Natural killer cell (primary cell): ENCODE results near the gene SP3. TPM values are rescaled to one million over a fixed set of nuclear protein-coding genes. Genes with fewer than 3 reads are reported as not detected.

Experiments
- ATAC-seq, 3 donors: fragments of 150-1000 bp in 2 of 3; fragments of 200-7000 bp in 1 of 3; cut with Tn5 transposase; 1 replicate in 1 of 3; 2 replicates in 2 of 3; pipeline ENCODE4 v1.10.0; 2021; ENCODE audit warnings: mild to moderate bottlenecking in 2 of 3, moderate library complexity in 2 of 3
- DNase-seq, 2 donors: peaks; one replicate each; pipeline versions ENCODE4 v3.0.0 to v3.0.0-alpha.2; 2013 to 2021; ENCODE audit warnings: mixed read lengths in 1 of 2
- H3K27ac ChIP-seq: one replicate; pipeline ENCODE4 v1.5.1; 2013; ENCODE audit warnings: mild to moderate bottlenecking, low read length
- H3K27me3 ChIP-seq: one replicate; pipeline ENCODE4 v1.6.1; 2013; ENCODE audit warnings: low read length; ENCODE audit not compliant: control insufficient read depth, insufficient read depth
- H3K36me3 ChIP-seq: one replicate; pipeline ENCODE4 v1.6.1; 2013; ENCODE audit warnings: low read length; ENCODE audit not compliant: control insufficient read depth, insufficient read depth
- H3K4me1 ChIP-seq: one replicate; pipeline ENCODE4 v1.6.1; 2013; ENCODE audit warnings: low read length; ENCODE audit not compliant: control insufficient read depth, insufficient read depth
- H3K4me3 ChIP-seq: one replicate; pipeline ENCODE4 v1.5.1; 2013; ENCODE audit warnings: low read length
- H3K9me3 ChIP-seq: one replicate; pipeline ENCODE4 v1.6.1; 2013; ENCODE audit warnings: low read length; ENCODE audit not compliant: control insufficient read depth, insufficient read depth
- H3K27ac Mint-ChIP-seq, 2 donors: one replicate each; pipeline ENCODE4 v1.8.0; 2022; ENCODE audit warnings: mild to moderate bottlenecking in 2 of 2, mixed read lengths in 2 of 2, moderate library complexity in 1 of 2
- H3K27me3 Mint-ChIP-seq, 2 donors: one replicate each; pipeline ENCODE4 v1.8.0; 2022; ENCODE audit warnings: low read depth in 2 of 2, mixed read lengths in 2 of 2
- H3K36me3 Mint-ChIP-seq: one replicate; pipeline ENCODE4 v1.8.0; 2022; ENCODE audit warnings: mixed read lengths
- H3K4me1 Mint-ChIP-seq, 2 donors: one replicate each; pipeline ENCODE4 v1.8.0; 2022; ENCODE audit warnings: mixed read lengths in 2 of 2
- H3K4me3 Mint-ChIP-seq: one replicate; pipeline ENCODE4 v1.8.0; 2022; ENCODE audit warnings: mild to moderate bottlenecking, moderate library complexity, mixed read lengths
- H3K9me3 Mint-ChIP-seq, 2 donors: one replicate each; pipeline ENCODE4 v1.8.0; 2022; ENCODE audit warnings: mixed read lengths in 2 of 2
- WGBS: methylation state at CpG from one replicate; pipeline ENCODE4 v1.1.7; 2013; ENCODE audit warnings: missing lambda C conversion rate; ENCODE audit not compliant: insufficient coverage; 5-methylcytosine and 5-hydroxymethylcytosine counted together
- intact Hi-C: fragments of 100-400 bp; cut with micrococcal nuclease; formaldehyde crosslinking; loops from one replicate; pipeline ENCODE4 v1.14.2; 2022
- total RNA-seq, 4 donors: library from RNA; stranded (reverse); fragments of 120-200 nt in 1 of 4; gene quantifications; one replicate each; pipeline versions ENCODE4 v1.2.3 to v1.2.4, GENCODE V29; 2013 to 2022
- TF ChIP-seq, protein P1 (sequence below): fragments of 200-600 bp; IDR thresholded peaks from one replicate; pipeline ENCODE4 v1.8.0; 2022; ENCODE audit warnings: antibody characterized with exemption

SP3 gene
- total RNA-seq, 3 donors from 2014 or later (not counting 1 experiment from before 2014, with no cell fraction given) = 179 to 200 (median 188) TPM

DNA sequence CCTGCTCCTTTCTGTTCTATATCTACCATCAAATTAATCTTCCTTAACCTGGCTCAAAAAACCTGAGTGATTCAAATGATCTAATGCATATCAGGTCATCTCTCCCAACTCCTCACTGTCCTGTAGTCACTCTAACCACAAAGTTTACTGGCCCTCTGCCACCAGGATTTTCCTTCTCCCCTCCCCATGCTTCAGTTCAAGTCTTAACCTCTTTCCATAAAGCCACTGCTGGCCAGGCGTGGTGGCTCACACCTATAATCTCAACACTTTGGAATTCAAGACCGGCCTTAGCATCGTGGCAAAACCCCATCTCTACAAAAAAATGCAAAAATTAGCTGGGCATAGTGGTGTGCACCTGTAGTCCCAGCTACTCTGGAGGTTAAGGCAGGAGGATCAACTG lies 7.5 kb upstream of the SP3 start:
- Mint-ChIP-seq H3K4me3 (no peak overlapping the region), H3K4me1 (peaks cover 0 to 4% of the 10 kb centered on the region in 2 donors), H3K27ac (no peak overlapping the region), H3K27me3 (peaks cover 0 to 10% of the 10 kb centered on the region in 2 donors), H3K9me3 (no peaks in the 10 kb centered on the region), H3K36me3 (no peaks in the 10 kb centered on the region)
- intact Hi-C loops = no loop called here
- no peaks in the 10 kb centered on the region for H3K9me3 ChIP-seq
- H3K4me3 ChIP-seq = no peak overlapping the region
- DNase-seq (no peak), ATAC-seq (no peak)
- no peak overlapping the region for H3K27ac ChIP-seq
- H3K4me1 ChIP-seq = no peaks in the 10 kb centered on the region
- no peaks in the 10 kb centered on the region for H3K27me3 ChIP-seq
- TF ChIP-seq, protein P1, sequence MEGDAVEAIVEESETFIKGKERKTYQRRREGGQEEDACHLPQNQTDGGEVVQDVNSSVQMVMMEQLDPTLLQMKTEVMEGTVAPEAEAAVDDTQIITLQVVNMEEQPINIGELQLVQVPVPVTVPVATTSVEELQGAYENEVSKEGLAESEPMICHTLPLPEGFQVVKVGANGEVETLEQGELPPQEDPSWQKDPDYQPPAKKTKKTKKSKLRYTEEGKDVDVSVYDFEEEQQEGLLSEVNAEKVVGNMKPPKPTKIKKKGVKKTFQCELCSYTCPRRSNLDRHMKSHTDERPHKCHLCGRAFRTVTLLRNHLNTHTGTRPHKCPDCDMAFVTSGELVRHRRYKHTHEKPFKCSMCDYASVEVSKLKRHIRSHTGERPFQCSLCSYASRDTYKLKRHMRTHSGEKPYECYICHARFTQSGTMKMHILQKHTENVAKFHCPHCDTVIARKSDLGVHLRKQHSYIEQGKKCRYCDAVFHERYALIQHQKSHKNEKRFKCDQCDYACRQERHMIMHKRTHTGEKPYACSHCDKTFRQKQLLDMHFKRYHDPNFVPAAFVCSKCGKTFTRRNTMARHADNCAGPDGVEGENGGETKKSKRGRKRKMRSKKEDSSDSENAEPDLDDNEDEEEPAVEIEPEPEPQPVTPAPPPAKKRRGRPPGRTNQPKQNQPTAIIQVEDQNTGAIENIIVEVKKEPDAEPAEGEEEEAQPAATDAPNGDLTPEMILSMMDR = no peak
- no peaks in the 10 kb centered on the region for H3K36me3 ChIP-seq
- 93% methylated on average over 3 of the region's 3 CpGs for WGBS

DNA sequence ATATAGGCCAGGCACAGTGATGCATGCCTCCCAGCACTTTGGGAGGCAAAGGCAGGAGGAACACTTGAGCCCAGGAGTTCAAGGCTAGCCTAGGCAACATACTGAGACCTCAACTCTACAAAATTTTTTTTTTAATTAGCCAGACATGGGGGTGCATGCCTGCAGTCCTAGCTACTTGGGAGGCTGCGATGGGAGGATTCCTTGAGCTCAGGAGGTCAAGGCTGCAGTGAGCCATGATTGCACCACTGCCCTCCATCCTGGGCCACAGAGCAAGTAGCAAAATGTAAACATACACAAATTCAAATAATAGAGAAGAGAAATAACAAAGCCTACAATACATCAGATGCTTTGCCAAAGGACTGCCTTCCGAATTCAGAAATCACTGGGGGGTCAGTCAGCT lies 7.0 kb upstream of the SP3 start:
- no peaks in the 10 kb centered on the region for H3K4me1 ChIP-seq
- H3K9me3 Mint-ChIP-seq = no peaks in the 10 kb centered on the region
- no peaks in the 10 kb centered on the region for H3K36me3 Mint-ChIP-seq
- no peak overlapping the region for H3K4me3 Mint-ChIP-seq
- 96% methylated on average over 2 of the region's 2 CpGs for WGBS
- DNase-seq (no peak), ATAC-seq (no peak)
- no peaks in the 10 kb centered on the region for H3K9me3 ChIP-seq
- TF ChIP-seq, protein P1 = no peak
- no peaks in the 10 kb centered on the region for H3K27me3 ChIP-seq
- H3K4me1 Mint-ChIP-seq = peaks cover 0 to 4% of the 10 kb centered on the region in 2 donors
- H3K4me3 ChIP-seq = no peak overlapping the region
- H3K27ac Mint-ChIP-seq = no peak overlapping the region
- intact Hi-C loops = no loop called here
- peaks cover 0 to 10% of the 10 kb centered on the region in 2 donors for H3K27me3 Mint-ChIP-seq
- no peaks in the 10 kb centered on the region for H3K36me3 ChIP-seq
- H3K27ac ChIP-seq = no peak overlapping the region

DNA sequence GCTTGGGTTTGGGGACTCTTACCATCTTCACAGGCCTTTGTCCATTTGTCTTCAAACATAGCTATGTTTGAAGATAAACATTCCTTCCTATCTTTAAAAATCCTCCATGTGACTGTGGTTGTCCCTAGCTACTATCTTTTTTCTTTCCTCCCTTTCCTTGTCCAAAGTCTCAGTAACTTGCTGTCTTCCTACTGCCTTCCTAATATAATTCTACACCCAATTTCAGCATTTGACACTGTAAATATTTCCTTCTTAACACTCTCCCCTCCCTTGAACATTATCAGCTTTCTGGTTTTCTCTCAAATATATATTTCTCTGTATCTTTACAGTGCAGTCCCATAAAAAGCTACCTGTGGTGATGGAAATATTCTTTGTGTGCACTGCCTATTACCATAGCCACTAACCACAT lies 5.3 kb upstream of the SP3 start:
- H3K36me3 ChIP-seq = no peaks in the 10 kb centered on the region
- H3K9me3 ChIP-seq = no peaks in the 10 kb centered on the region
- H3K27ac ChIP-seq = no peak overlapping the region
- Mint-ChIP-seq H3K4me3 (no peak overlapping the region), H3K36me3 (no peaks in the 10 kb centered on the region), H3K9me3 (no peaks in the 10 kb centered on the region), H3K27me3 (peaks cover 0 to 10% of the 10 kb centered on the region in 2 donors), H3K27ac (no peak overlapping the region), H3K4me1 (peaks cover 12 to 16% of the 10 kb centered on the region in 2 donors)
- ATAC-seq = no peak
- intact Hi-C loops = no loop called here
- TF ChIP-seq, protein P1 = no peak
- no peak overlapping the region for H3K4me3 ChIP-seq
- H3K27me3 ChIP-seq = no peaks in the 10 kb centered on the region
- H3K4me1 ChIP-seq = no peaks in the 10 kb centered on the region
- no peak for DNase-seq

DNA sequence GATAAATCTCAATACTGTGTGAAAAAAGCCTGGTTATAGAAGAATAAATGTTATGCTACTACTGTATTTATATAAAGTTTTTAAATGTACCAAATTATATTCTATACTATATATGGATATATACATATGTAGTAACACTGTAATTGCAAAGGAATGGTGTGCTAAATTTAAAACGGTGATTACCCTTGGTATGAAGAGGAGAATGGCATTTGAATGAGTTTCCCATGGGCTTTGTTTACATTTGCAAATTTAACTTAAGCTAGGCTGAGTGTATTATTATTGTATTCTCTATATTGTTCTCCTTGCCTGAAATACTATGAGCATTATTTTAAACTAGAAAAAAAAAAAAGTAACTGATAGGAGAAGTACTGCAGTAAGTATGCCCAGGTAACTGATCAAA lies 4.7 kb upstream of the SP3 start:
- no peak for DNase-seq
- Mint-ChIP-seq H3K4me3 (no peak overlapping the region), H3K27ac (no peak overlapping the region), H3K4me1 (peaks cover 12 to 16% of the 10 kb centered on the region in 2 donors), H3K9me3 (no peaks in the 10 kb centered on the region), H3K27me3 (peaks cover 0 to 8% of the 10 kb centered on the region in 2 donors), H3K36me3 (no peaks in the 10 kb centered on the region)
- no peaks in the 10 kb centered on the region for H3K27me3 ChIP-seq
- H3K9me3 ChIP-seq = no peaks in the 10 kb centered on the region
- ATAC-seq = no peak
- TF ChIP-seq, protein P1 = no peak
- no peak overlapping the region for H3K4me3 ChIP-seq
- no CpG with 5 or more reads among the region's 1 CpG for WGBS
- intact Hi-C loops = loop anchor here (10.0 kb wide), 1 partner anchor 625 kb away; the partner anchor contains the start of gene WIPF1
- H3K27ac ChIP-seq = no peak overlapping the region
- H3K4me1 ChIP-seq = no peaks in the 10 kb centered on the region
- no peaks in the 10 kb centered on the region for H3K36me3 ChIP-seq
